ENCODE measurements around the gene XIRP1. TPM values are rescaled to one million over a fixed set of nuclear protein-coding genes. Genes with fewer than 3 reads are reported as not detected.

Gene XIRP1
- total and polyA plus RNA-seq, 2 of the 13 experiments (the other 11 are each of a cell fraction or from before 2014, with no cell fraction given) = not detected

DNA sequence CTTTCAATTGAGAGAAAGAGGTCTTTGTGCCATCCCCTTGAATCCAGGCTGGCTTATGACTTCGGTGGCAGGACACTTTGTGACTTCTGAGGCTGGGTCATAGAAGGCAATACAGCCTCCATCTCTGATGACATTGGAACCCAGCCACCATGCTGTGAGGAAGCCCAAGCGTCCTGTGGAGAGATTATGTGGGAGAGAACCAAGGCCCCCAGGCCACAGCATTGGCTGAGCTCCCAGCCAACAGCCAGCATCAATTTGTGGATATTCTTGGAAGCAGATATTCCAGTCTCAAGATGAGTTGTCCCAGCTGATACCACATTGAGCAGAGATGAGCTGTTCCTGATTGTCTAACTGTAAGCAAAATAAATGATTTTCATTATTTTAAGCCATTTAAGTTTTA is 12.7 kb upstream of the XIRP1 start (continued):
- TF ChIP-seq AKAP8 (CRISPR knock-in tag; IDR thresholded peaks at IDR 0.05) (no peak), TBX3 (IDR thresholded peaks at IDR 0.05; ENCODE audit: borderline replicate concordance) (no peak), NR2C2 (CRISPR knock-in tag; IDR thresholded peaks at IDR 0.05; ENCODE audit: borderline replicate concordance) (no peak), SALL2 (CRISPR knock-in tag; IDR thresholded peaks at IDR 0.05) (no peak), POGZ (CRISPR knock-in tag; IDR thresholded peaks at IDR 0.05) (no peak)

DNA sequence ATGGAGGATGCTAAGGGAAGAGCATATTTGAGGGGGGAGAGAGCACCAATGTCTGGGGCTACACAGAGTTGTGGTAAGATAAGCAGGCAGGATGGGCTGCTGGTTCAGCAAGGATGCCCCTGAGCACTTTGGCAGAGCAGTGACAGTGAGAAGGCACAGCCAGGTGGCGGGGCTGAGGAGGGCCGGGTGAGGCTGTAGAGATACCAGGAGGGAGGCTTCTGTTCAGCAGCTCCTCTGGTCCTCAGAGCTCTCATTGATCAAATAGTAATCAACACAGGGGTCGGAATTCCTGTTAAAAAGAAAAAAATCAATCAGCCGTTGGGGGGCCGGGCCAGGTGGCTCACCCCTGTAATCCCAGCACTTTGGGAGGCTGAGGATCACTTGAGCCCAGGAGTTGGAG is 11.5 kb upstream of the XIRP1 start:
- BruUV-seq (replicated peaks) = no TSS peak
- Histone ChIP-seq H4K20me1 (ENCODE audit: insufficient read depth, low read length) (no peaks in the 10 kb centered on the region), H3K9ac (ENCODE audit: insufficient read depth, low read depth, low read length) (no peak overlapping the region), H2AFZ (ENCODE audit: low read length) (no peak overlapping the region), H3K4me1 (ENCODE audit: insufficient read depth, low read length) (no peaks in the 10 kb centered on the region), H3K9me3 (ENCODE audit: low read length) (no peaks in the 10 kb centered on the region), H3K79me2 (ENCODE audit: insufficient read depth, low read length) (no peaks in the 10 kb centered on the region), H3K27ac (ENCODE audit: extremely low read length, insufficient read depth, low read length) (no peak overlapping the region), H3K27me3 (ENCODE audit: control insufficient read depth in 1 of 2, insufficient read depth in 2 of 2, low read length in 2 of 2) (peaks cover 1 to 36% of the 10 kb centered on the region in 2 experiments; a peak in 4 of 5 replicates), H3K4me2 (ENCODE audit: low read depth, low read length) (no peak overlapping the region), H3K4me3 (replicated peaks in 1 of 3; ENCODE audit: insufficient read depth in 1 of 3, low read depth in 2 of 3, low read length in 3 of 3) (no peak overlapping the region), H3K36me3 (replicated peaks in 1 of 2; ENCODE audit: control insufficient read depth in 1 of 2, insufficient read depth in 2 of 2, low read length in 2 of 2) (no peaks in the 10 kb centered on the region)
- CTCF ChIA-PET (ENCODE audit: low intra/inter-chr PET ratio, low total read pairs) = no interaction called here
- intact Hi-C loops (cut with micrococcal nuclease; ENCODE audit: unreplicated experiment) (no loop called here), in situ Hi-C loops (cut with HindIII; ENCODE audit: extremely low pct_ligation_motif_present, low pct_unique_long_range_greater_than_20kb) (no loop called here)
- POLR2A ChIA-PET = no interaction called here
- WGBS (ENCODE audit: low lambda C conversion rate) = 20% methylated on average over 4 of the region's 5 CpGs
- FAIRE-seq (no peak), ATAC-seq (no peak), DNase-seq (ENCODE audit: low spot score) (no peak)
- TF ChIP-seq ZFY (CRISPR knock-in tag; IDR thresholded peaks at IDR 0.05) = no peak
- no peak for TF ChIP-seq KMT2A (CRISPR knock-in tag; IDR thresholded peaks at IDR 0.05)
- TF ChIP-seq ZGPAT (CRISPR knock-in tag; IDR thresholded peaks at IDR 0.05) = no peak
- TF ChIP-seq HNRNPK (IDR thresholded peaks at IDR 0.05; ENCODE audit: low read depth, low read length, poor library complexity, severe bottlenecking) = no peak
- TF ChIP-seq, protein P1, sequence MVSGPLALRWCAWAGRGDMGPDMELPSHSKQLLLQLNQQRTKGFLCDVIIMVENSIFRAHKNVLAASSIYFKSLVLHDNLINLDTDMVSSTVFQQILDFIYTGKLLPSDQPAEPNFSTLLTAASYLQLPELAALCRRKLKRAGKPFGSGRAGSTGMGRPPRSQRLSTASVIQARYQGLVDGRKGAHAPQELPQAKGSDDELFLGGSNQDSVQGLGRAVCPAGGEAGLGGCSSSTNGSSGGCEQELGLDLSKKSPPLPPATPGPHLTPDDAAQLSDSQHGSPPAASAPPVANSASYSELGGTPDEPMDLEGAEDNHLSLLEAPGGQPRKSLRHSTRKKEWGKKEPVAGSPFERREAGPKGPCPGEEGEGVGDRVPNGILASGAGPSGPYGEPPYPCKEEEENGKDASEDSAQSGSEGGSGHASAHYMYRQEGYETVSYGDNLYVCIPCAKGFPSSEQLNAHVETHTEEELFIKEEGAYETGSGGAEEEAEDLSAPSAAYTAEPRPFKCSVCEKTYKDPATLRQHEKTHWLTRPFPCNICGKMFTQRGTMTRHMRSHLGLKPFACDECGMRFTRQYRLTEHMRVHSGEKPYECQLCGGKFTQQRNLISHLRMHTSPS (CRISPR knock-in tag; IDR thresholded peaks at IDR 0.05; ENCODE audit: low read depth) = no peak
- no peak for TF ChIP-seq CREB3 (CRISPR knock-in tag; IDR thresholded peaks at IDR 0.05)
- TF ChIP-seq REL (CRISPR knock-in tag; conservative IDR thresholded peaks at IDR 0.05) = no peak
- TF ChIP-seq PREB (CRISPR knock-in tag; IDR thresholded peaks at IDR 0.05) = no peak
- TF ChIP-seq RELA (CRISPR knock-in tag; IDR thresholded peaks at IDR 0.05) = no peak
- no peak for TF ChIP-seq ZNF3 (CRISPR knock-in tag; IDR thresholded peaks at IDR 0.05)
- TF ChIP-seq RFX3 (CRISPR knock-in tag; IDR thresholded peaks at IDR 0.05) = no peak
